Activated CD4-positive, alpha-beta memory T cell treated with anti-CD3 and anti-CD28 coated beads, Interleukin-2, amount 10 ng/mL, durations not matched to agents 7 days and 5 days (primary cell): Measurements from ENCODE around the gene STK32B. TPM values are rescaled to one million over a fixed set of nuclear protein-coding genes. Genes with fewer than 3 reads are reported as not detected.
"Not testable (repeated sequence)": the region's sequence is repeated elsewhere in the genome, so short reads cannot be mapped to it uniquely, and the experiment has no call there.

Source experiments
- CTCF ChIA-PET: fragments of 350-600 bp; sonication (Branson Sonifier 250); formaldehyde crosslinking; loops from one replicate; lab custom pipeline; 2021; ENCODE audit warnings: antibody characterized with exemption, inconsistent platforms; lab: Charles Lee
- POLR2A ChIA-PET: fragments of 350-600 bp; sonication (Branson Sonifier 250); formaldehyde crosslinking; loops from one replicate; lab custom pipeline; 2021; ENCODE audit warnings: antibody characterized with exemption; lab: Charles Lee
- DNase-seq: peaks from one replicate; pipeline ENCODE4 v3.0.0-alpha.2; 2020
- H3K27ac Mint-ChIP-seq: one replicate; pipeline ENCODE4 v1.8.0; 2021; ENCODE audit warnings: mild to moderate bottlenecking, mixed read lengths
- H3K27me3 Mint-ChIP-seq: one replicate; pipeline ENCODE4 v1.8.0; 2021; ENCODE audit warnings: mixed read lengths
- H3K36me3 Mint-ChIP-seq: one replicate; pipeline ENCODE4 v1.8.0; 2021; ENCODE audit warnings: low read depth, mixed read lengths
- H3K4me1 Mint-ChIP-seq: one replicate; pipeline ENCODE4 v1.8.0; 2021; ENCODE audit warnings: mixed read lengths
- H3K4me3 Mint-ChIP-seq: one replicate; pipeline ENCODE4 v1.8.0; 2021; ENCODE audit warnings: mild to moderate bottlenecking, mixed read lengths
- H3K9me3 Mint-ChIP-seq: one replicate; pipeline ENCODE4 v1.8.0; 2021; ENCODE audit warnings: mixed read lengths
- total RNA-seq, 2 experiments: library from RNA; stranded (reverse); gene quantifications; one replicate each; pipeline ENCODE4 v1.2.3, GENCODE V29; 2021

The STK32B gene
- total RNA-seq, 2 experiments from 2014 or later: not detected

GRCh38 chr4:5222951-5223350 lies 171.7 kb downstream of the STK32B start:
- POLR2A ChIA-PET: no interaction called here
- Mint-ChIP-seq H3K27me3 (no peaks in the 10 kb centered on the region), H3K4me3 (no peak overlapping the region), H3K9me3 (peaks cover 4% of the 10 kb centered on the region), H3K27ac (no peak overlapping the region), H3K36me3 (no peaks in the 10 kb centered on the region), H3K4me1 (no peaks in the 10 kb centered on the region)
- CTCF ChIA-PET: no interaction called here
- DNase-seq: no peak

- Mint-ChIP-seq H3K9me3 (peaks cover 4% of the 10 kb centered on the region), H3K27ac (no peak overlapping the region), H3K4me1 (no peaks in the 10 kb centered on the region), H3K27me3 (no peaks in the 10 kb centered on the region), H3K4me3 (no peak overlapping the region), H3K36me3 (no peaks in the 10 kb centered on the region)
- DNase-seq: no peak
- CTCF ChIA-PET: no interaction called here
- POLR2A ChIA-PET: no interaction called here
These were observed 173.1 kb downstream of the STK32B start for GRCh38 chr4:5224340-5224739.

- ChIA-PET POLR2A (no interaction called here), CTCF (no interaction called here)
- H3K9me3 Mint-ChIP-seq: peaks cover 5% of the 10 kb centered on the region
- no peak for DNase-seq
- no peaks in the 10 kb centered on the region for H3K36me3 Mint-ChIP-seq
- no peak overlapping the region for H3K27ac Mint-ChIP-seq
- H3K27me3 Mint-ChIP-seq: no peaks in the 10 kb centered on the region
- H3K4me1 Mint-ChIP-seq: no peaks in the 10 kb centered on the region
- no peak overlapping the region for H3K4me3 Mint-ChIP-seq
These were observed 181.3 kb downstream of the STK32B start for GRCh38 chr4:5232549-5232948.

- ChIA-PET POLR2A (no interaction called here), CTCF (no interaction called here)
- no peak overlapping the region for H3K27ac Mint-ChIP-seq
- DNase-seq: no peak
- no peaks in the 10 kb centered on the region for H3K36me3 Mint-ChIP-seq
- H3K4me1 Mint-ChIP-seq: no peaks in the 10 kb centered on the region
- H3K9me3 Mint-ChIP-seq: peaks cover 5% of the 10 kb centered on the region
- H3K4me3 Mint-ChIP-seq: no peak overlapping the region
- H3K27me3 Mint-ChIP-seq: no peaks in the 10 kb centered on the region
These were observed 185.9 kb downstream of the STK32B start for GRCh38 chr4:5237086-5237660.

GRCh38 chr4:5238173-5238572 lies 186.9 kb downstream of the STK32B start:
- Mint-ChIP-seq H3K27me3 (no peaks in the 10 kb centered on the region), H3K9me3 (peaks cover 3% of the 10 kb centered on the region), H3K27ac (no peak overlapping the region), H3K36me3 (no peaks in the 10 kb centered on the region), H3K4me1 (no peaks in the 10 kb centered on the region), H3K4me3 (no peak overlapping the region)
- DNase-seq: no peak
- ChIA-PET CTCF (interaction anchor here (0.6 kb wide), 1 partner anchor 361 kb away, joined by 4 read pairs; no protein-coding TSS in a partner anchor), POLR2A (no interaction called here)

- H3K4me1 Mint-ChIP-seq, POLR2A ChIA-PET, CTCF ChIA-PET, H3K27ac Mint-ChIP-seq, DNase-seq, H3K27me3 Mint-ChIP-seq, H3K36me3 Mint-ChIP-seq, H3K4me3 Mint-ChIP-seq, H3K9me3 Mint-ChIP-seq: not testable (repeated sequence)
These were observed 195.8 kb downstream of the STK32B start for GRCh38 chr4:5247061-5247460.

GRCh38 chr4:5247735-5248134 lies 196.5 kb downstream of the STK32B start:
- ChIA-PET POLR2A (no interaction called here), CTCF (no interaction called here)
- H3K27ac Mint-ChIP-seq: no peak overlapping the region
- no peaks in the 10 kb centered on the region for H3K9me3 Mint-ChIP-seq
- H3K36me3 Mint-ChIP-seq: no peaks in the 10 kb centered on the region
- no peaks in the 10 kb centered on the region for H3K4me1 Mint-ChIP-seq
- H3K4me3 Mint-ChIP-seq: no peak overlapping the region
- DNase-seq: no peak
- H3K27me3 Mint-ChIP-seq: no peaks in the 10 kb centered on the region

- ChIA-PET POLR2A (no interaction called here), CTCF (no interaction called here)
- Mint-ChIP-seq H3K36me3 (no peaks in the 10 kb centered on the region), H3K27ac (no peak overlapping the region), H3K27me3 (no peaks in the 10 kb centered on the region), H3K4me3 (no peak overlapping the region), H3K9me3 (no peaks in the 10 kb centered on the region), H3K4me1 (no peaks in the 10 kb centered on the region)
- DNase-seq: no peak
These were observed 198.4 kb downstream of the STK32B start for GRCh38 chr4:5249727-5250126.

- H3K27me3 Mint-ChIP-seq, POLR2A ChIA-PET, H3K4me1 Mint-ChIP-seq, DNase-seq, H3K27ac Mint-ChIP-seq, H3K4me3 Mint-ChIP-seq, H3K9me3 Mint-ChIP-seq, CTCF ChIA-PET, H3K36me3 Mint-ChIP-seq: not testable (repeated sequence)
These were observed 199.3 kb downstream of the STK32B start for GRCh38 chr4:5250536-5250935.

- no peaks in the 10 kb centered on the region for H3K4me1 Mint-ChIP-seq
- H3K4me3 Mint-ChIP-seq: no peak overlapping the region
- no peak for DNase-seq
- CTCF ChIA-PET: no interaction called here
- H3K27ac Mint-ChIP-seq: no peak overlapping the region
- H3K27me3 Mint-ChIP-seq: no peaks in the 10 kb centered on the region
- H3K9me3 Mint-ChIP-seq: no peaks in the 10 kb centered on the region
- POLR2A ChIA-PET: no interaction called here
- no peaks in the 10 kb centered on the region for H3K36me3 Mint-ChIP-seq
These were observed 205.1 kb downstream of the STK32B start for GRCh38 chr4:5256421-5256820.

- no peak for DNase-seq
These were observed 205.8 kb downstream of the STK32B start for GRCh38 chr4:5257086-5257485.

GRCh38 chr4:5259471-5259870 lies 208.2 kb downstream of the STK32B start:
- no peak for DNase-seq
- Mint-ChIP-seq H3K27ac (no peak overlapping the region), H3K4me1 (no peaks in the 10 kb centered on the region), H3K36me3 (no peaks in the 10 kb centered on the region), H3K27me3 (no peaks in the 10 kb centered on the region), H3K9me3 (no peaks in the 10 kb centered on the region), H3K4me3 (no peak overlapping the region)
- ChIA-PET POLR2A (no interaction called here), CTCF (no interaction called here)

More at GRCh38 chr4:5257086-5257485, 205.8 kb downstream of the STK32B start:
- H3K36me3 Mint-ChIP-seq: no peaks in the 10 kb centered on the region
- H3K27ac Mint-ChIP-seq: no peak overlapping the region
- CTCF ChIA-PET: no interaction called here
- POLR2A ChIA-PET: no interaction called here
- no peak overlapping the region for H3K4me3 Mint-ChIP-seq
- H3K9me3 Mint-ChIP-seq: no peaks in the 10 kb centered on the region
- H3K27me3 Mint-ChIP-seq: no peaks in the 10 kb centered on the region
- H3K4me1 Mint-ChIP-seq: no peaks in the 10 kb centered on the region

GRCh38 chr4:5260121-5260520 lies 208.8 kb downstream of the STK32B start:
- Mint-ChIP-seq H3K27ac (no peak overlapping the region), H3K9me3 (no peaks in the 10 kb centered on the region), H3K36me3 (no peaks in the 10 kb centered on the region), H3K4me1 (no peaks in the 10 kb centered on the region), H3K27me3 (no peaks in the 10 kb centered on the region), H3K4me3 (no peak overlapping the region)
- POLR2A ChIA-PET: no interaction called here
- DNase-seq: no peak
- CTCF ChIA-PET: no interaction called here

- H3K27me3 Mint-ChIP-seq: no peaks in the 10 kb centered on the region
- POLR2A ChIA-PET: no interaction called here
- no peak for DNase-seq
These were observed 210.6 kb downstream of the STK32B start for GRCh38 chr4:5261866-5262265.

More at GRCh38 chr4:5261866-5262265, 210.6 kb downstream of the STK32B start:
- H3K9me3 Mint-ChIP-seq: no peaks in the 10 kb centered on the region
- H3K4me3 Mint-ChIP-seq: no peak overlapping the region
- H3K4me1 Mint-ChIP-seq: no peaks in the 10 kb centered on the region
- H3K27ac Mint-ChIP-seq: no peak overlapping the region
- H3K36me3 Mint-ChIP-seq: no peaks in the 10 kb centered on the region
- CTCF ChIA-PET: no interaction called here
